GM12878 (cell line): ENCODE measurements around the gene TMEM132D. TPM values are rescaled to one million over a fixed set of nuclear protein-coding genes. Genes with fewer than 3 reads are reported as not detected.
A peak's percentile ranks its signal among the peaks of the same experiment; 100 is the strongest.

Source experiments
- ATAC-seq: fragments of 200-7000 bp; cut with Tn5 transposase; 3 replicates; pipeline ENCODE4 v1.9.1; 2020; ENCODE audit warnings: mild to moderate bottlenecking, moderate library complexity
- BruUV-seq: library from RNA; stranded (reverse); fragments of 400-500 nt; replicated peaks from 2 replicates; lab custom pipeline; 2021; lab: Mats Ljungman, UMichigan
- CTCF ChIA-PET: fragments of 300-600 bp; sonication (Branson Sonifier 250); formaldehyde crosslinking; extraction: SDS; loops from one replicate; lab custom pipeline; 2021; ENCODE audit warnings: inconsistent platforms; lab: Yijun Ruan, JAX
- POLR2A ChIA-PET: fragments of 350-600 bp; formaldehyde crosslinking; extraction: SDS; loops from one replicate; lab custom pipeline; 2021; ENCODE audit warnings: inconsistent platforms; lab: Charles Lee
- RAD21 ChIA-PET: fragments of 300-600 bp; sonication (Branson Sonifier 250); formaldehyde crosslinking; loops from one replicate; lab custom pipeline; 2023; ENCODE audit warnings: antibody characterized with exemption; ENCODE audit not compliant: unreplicated experiment; lab: Charles Lee
- SMC1A ChIA-PET: fragments of 300-600 bp; sonication (Branson Sonifier 250); formaldehyde crosslinking; loops from one replicate; lab custom pipeline; 2023; ENCODE audit not compliant: unreplicated experiment, uncharacterized antibody; lab: Charles Lee
- DNase-seq: peaks from one replicate; pipeline ENCODE4 v3.0.0-alpha.2; 2011; ENCODE audit warnings: low read depth, low spot score
- FAIRE-seq: peaks from 3 replicates; lab custom pipeline; 2011; peaks lifted over from hg19 to GRCh38; lab: Jason Lieb, UNC
- H2AFZ ChIP-seq: 2 replicates; pipeline ENCODE4 v1.6.0; 2011; ENCODE audit warnings: low read depth, low read length, control low read depth; ENCODE audit not compliant: control insufficient read depth
- H3K27ac ChIP-seq: 2 replicates; pipeline ENCODE4 v1.5.1; 2011; ENCODE audit warnings: control low read depth; ENCODE audit not compliant: control insufficient read depth, insufficient read depth
- H3K27me3 ChIP-seq, 2 experiments: replicated peaks in 1 of 2; 2 replicates each; pipeline versions ENCODE4 v1.6.0 to v1.6.1; 2011; ENCODE audit warnings: low read length in 1 of 2; ENCODE audit not compliant: control insufficient read depth in 2 of 2, insufficient read depth in 2 of 2
- H3K36me3 ChIP-seq, 2 experiments: 2 replicates each; pipeline ENCODE4 v1.5.1; 2011; ENCODE audit warnings: low read length in 1 of 2; ENCODE audit not compliant: control insufficient read depth in 2 of 2, insufficient read depth in 2 of 2
- H3K4me1 ChIP-seq: 2 replicates; pipeline ENCODE4 v1.6.1; 2011; ENCODE audit warnings: mild to moderate bottlenecking, low read length, moderate library complexity, mixed read lengths; ENCODE audit not compliant: control insufficient read depth, insufficient read depth
- H3K4me2 ChIP-seq: 2 replicates; pipeline ENCODE4 v1.6.0; 2011; ENCODE audit warnings: control low read depth; ENCODE audit not compliant: control insufficient read depth, insufficient read depth
- H3K4me3 ChIP-seq: fragments of 200-600 bp; sonication (generic); 2 replicates; pipeline ENCODE4 v1.5.1; 2016
- H3K79me2 ChIP-seq: 2 replicates; pipeline ENCODE4 v1.6.0; 2011; ENCODE audit warnings: low read length; ENCODE audit not compliant: control insufficient read depth, insufficient read depth
- H3K9ac ChIP-seq: 2 replicates; pipeline ENCODE4 v1.8.0; 2011; ENCODE audit warnings: low read length, control low read depth, mixed read lengths; ENCODE audit not compliant: control insufficient read depth, insufficient read depth
- H3K9me3 ChIP-seq: replicated peaks from 3 replicates; pipeline ENCODE4 v1.5.1; 2011; ENCODE audit warnings: mild to moderate bottlenecking, low read length; ENCODE audit not compliant: control insufficient read depth, insufficient read depth
- H4K20me1 ChIP-seq: 2 replicates; pipeline ENCODE4 v1.6.0; 2011; ENCODE audit not compliant: control insufficient read depth, insufficient read depth
- KLF5 ChIP-seq: fragments of 450-650 bp; IDR thresholded peaks from 2 replicates; pipeline ENCODE4 v1.6.1; 2014; ENCODE audit warnings: mild to moderate bottlenecking; ENCODE audit not compliant: partially characterized antibody
- MEF2A ChIP-seq: IDR thresholded peaks from 2 replicates; pipeline ENCODE4 v1.6.1; 2011; ENCODE audit warnings: low read depth, mild to moderate bottlenecking, low read length, moderate library complexity; ENCODE audit not compliant: insufficient read depth
- NFXL1 ChIP-seq: fragments of 450-650 bp; IDR thresholded peaks from 2 replicates; pipeline ENCODE4 v1.6.1; 2017; ENCODE audit warnings: antibody characterized with exemption, mild to moderate bottlenecking, borderline replicate concordance
- NRF1 ChIP-seq: conservative IDR thresholded peaks from 2 replicates; pipeline ENCODE4 v1.6.1; 2011; ENCODE audit warnings: mild to moderate bottlenecking, low read depth, low read length, improper control_type of control experiment
- PAX5 ChIP-seq: IDR thresholded peaks from 2 replicates; pipeline ENCODE4 v1.6.1; 2011; ENCODE audit warnings: low read depth, low read length, borderline replicate concordance
- PAX8 ChIP-seq: fragments of 450-650 bp; IDR thresholded peaks from 2 replicates; pipeline ENCODE4 v1.6.1; 2017; ENCODE audit warnings: mild to moderate bottlenecking, moderate library complexity
- RELA ChIP-seq: fragments of 450-650 bp; IDR thresholded peaks from 2 replicates; pipeline ENCODE4 v1.8.0; 2014; ENCODE audit warnings: borderline replicate concordance; ENCODE audit not compliant: partially characterized antibody
- SMAD1 ChIP-seq: fragments of 450-650 bp; IDR thresholded peaks from 2 replicates; pipeline ENCODE4 v1.6.1; 2018; ENCODE audit warnings: mild to moderate bottlenecking, low read depth; ENCODE audit not compliant: partially characterized antibody
- TCF3 ChIP-seq: IDR thresholded peaks from 2 replicates; pipeline ENCODE4 v1.6.1; 2012; ENCODE audit warnings: low read depth, mild to moderate bottlenecking, low read length, borderline replicate concordance; ENCODE audit not compliant: insufficient read depth
- ZNF384 ChIP-seq: IDR thresholded peaks from 2 replicates; pipeline ENCODE4 v1.6.1; 2012; ENCODE audit warnings: low read depth, mild to moderate bottlenecking, low read length, improper control_type of control experiment, borderline replicate concordance
- ZNF687 ChIP-seq: fragments of 450-650 bp; IDR thresholded peaks from 2 replicates; pipeline ENCODE4 v1.6.1; 2017; ENCODE audit warnings: mild to moderate bottlenecking, moderate library complexity
- ZZZ3 ChIP-seq: IDR thresholded peaks from 2 replicates; pipeline ENCODE4 v1.6.1; 2011; ENCODE audit warnings: low read depth; ENCODE audit not compliant: control insufficient read depth, insufficient read length
- WGBS: methylation state at CpG from one replicate; pipeline ENCODE4 v1.1.6; 2016; ENCODE audit warnings: low lambda C conversion rate; ENCODE audit not compliant: insufficient replicate concordance, insufficient coverage; ENCODE audit errors: missing lambda C conversion rate; 5-methylcytosine and 5-hydroxymethylcytosine counted together
- in situ Hi-C: fragments of 300-500 bp; cut with MboI; formaldehyde crosslinking; loops from 9 replicates; pipeline ENCODE4 v1.14.3; 2018; ENCODE audit warnings: mixed read lengths
- intact Hi-C: fragments of 100-400 bp; cut with micrococcal nuclease; formaldehyde crosslinking; loops from one replicate; pipeline ENCODE4 v1.14.2; 2022; ENCODE audit not compliant: unreplicated experiment
- polyA plus RNA-seq, 11 experiments: library from polyadenylated mRNA; depleted of rRNA in 4 of 11; unstranded in 6 of 11; stranded (reverse) in 5 of 11; fragments of >200 nt; fragmentation: Nextera tagmentation in 4 of 11; fragmentation: Illumina TruSeq in 1 of 11; extraction: Ambion mirVana in 4 of 11; extraction: Trizol in 1 of 11; gene quantifications; 1 replicate in 1 of 11; 2 replicates in 10 of 11; pipeline versions ENCODE4 v1.2.1 to v1.2.3, GENCODE V29; 2011 to 2016; ENCODE audit warnings: inconsistent platforms in 2 of 11, missing spikeins in 2 of 11, low read depth in 1 of 11
- total RNA-seq, 4 experiments: library from RNA; depleted of rRNA in 3 of 4; stranded (reverse); fragments of >200 nt in 3 of 4; fragmentation: Illumina TruSeq in 1 of 4; extraction: Trizol in 1 of 4; gene quantifications; 2 replicates each; pipeline versions ENCODE4 v1.2.1 to v1.2.3, GENCODE V29; 2013 to 2021

Gene TMEM132D
- total and polyA plus RNA-seq, 10 of the 15 experiments (the other 5 are each of a cell fraction or from before 2014, with no cell fraction given) = under 0.01 to 0.12 (median 0.02) TPM; not detected in 3

GRCh38 chr12:129089576-129089975 lies 814.2 kb downstream of the TMEM132D start:
- ATAC-seq (no peak), FAIRE-seq (no peak)
- Histone ChIP-seq H4K20me1 (no peaks in the 10 kb centered on the region), H3K9me3 (no peaks in the 10 kb centered on the region), H3K36me3 (no peaks in the 10 kb centered on the region)
- ChIA-PET RAD21 (no interaction called here), SMC1A (no interaction called here)
- no peak for TF ChIP-seq KLF5
- TF ChIP-seq PAX5 = 0 out of 2 replicates have a peak, but pooled peaks have one; percentile 8
- TF ChIP-seq, all 136 proteins: peak for 1
- Histone ChIP-seq H3K4me2 (no peak overlapping the region), H3K79me2 (no peaks in the 10 kb centered on the region), H3K4me1 (no peaks in the 10 kb centered on the region), H2AFZ (no peak overlapping the region), H3K27me3 (no peaks in the 10 kb centered on the region), H3K9ac (no peak overlapping the region), H3K27ac (no peak overlapping the region), H3K4me3 (no peak overlapping the region)
- ChIA-PET CTCF (no interaction called here), POLR2A (no interaction called here)
- in situ Hi-C loops = no loop called here
- DNase-seq = no peak
- WGBS = 65% methylated on average over 9 of the region's 9 CpGs
- no TSS peak for BruUV-seq
- intact Hi-C loops = no loop called here

GRCh38 chr12:129084875-129085826 lies 818.7 kb downstream of the TMEM132D start:
- intact Hi-C loops (no loop called here), in situ Hi-C loops (no loop called here)
- BruUV-seq = no TSS peak
- Histone ChIP-seq H3K36me3 (no peaks in the 10 kb centered on the region), H3K79me2 (no peaks in the 10 kb centered on the region), H4K20me1 (no peaks in the 10 kb centered on the region), H3K9ac (no peak overlapping the region), H3K27me3 (no peaks in the 10 kb centered on the region), H3K9me3 (no peaks in the 10 kb centered on the region), H2AFZ (no peak overlapping the region), H3K4me2 (no peak overlapping the region), H3K27ac (no peak overlapping the region), H3K4me1 (no peaks in the 10 kb centered on the region), H3K4me3 (no peak overlapping the region)
- ChIA-PET CTCF (interaction anchor here (0.6 kb wide), 1 partner anchor 930 kb away, joined by 5 read pairs; no protein-coding TSS in a partner anchor), SMC1A (interaction anchor here (0.9 kb wide), 1 partner anchor 35 kb away, joined by 3 read pairs; no protein-coding TSS in a partner anchor), POLR2A (no interaction called here), RAD21 (no interaction called here)
- 40% methylated on average over 19 of the region's 20 CpGs for WGBS
- ATAC-seq = no peak
- DNase-seq = no peak
- no peak for TF ChIP-seq PAX8
- TF ChIP-seq NRF1 = no peak
- no peak for TF ChIP-seq NFXL1
- TF ChIP-seq MEF2A = no peak
- no peak for TF ChIP-seq RELA
- no peak for TF ChIP-seq ZNF384
- no peak for TF ChIP-seq ZZZ3
- TF ChIP-seq SMAD1 = no peak
- no peak for TF ChIP-seq TCF3
- no peak for TF ChIP-seq ZNF687
- FAIRE-seq = no peak
